Keratinocyte (primary cell): ENCODE results near the gene C6orf163.
"Not testable (repeated sequence)": the region's sequence is repeated elsewhere in the genome, so short reads cannot be mapped to it uniquely, and the experiment has no call there.

Source experiments
- EZH2 ChIP-seq: IDR thresholded peaks from one replicate; pipeline ENCODE4 v1.6.1; 2012; ENCODE audit warnings: inconsistent platforms, mild to moderate bottlenecking, low read length, moderate library complexity
- TF ChIP-seq, protein P1 (sequence below), 3 experiments: IDR thresholded peaks in 1 of 3; conservative IDR thresholded peaks in 1 of 3; optimal IDR thresholded peaks in 1 of 3; 2 replicates in 2 of 3; 3 replicates in 1 of 3; pipeline versions ENCODE3 to v1.5.1; 2011; ENCODE audit warnings: low read length in 3 of 3, mild to moderate bottlenecking in 3 of 3, moderate library complexity in 2 of 3, control low read depth in 1 of 3, inconsistent platforms in 1 of 3; ENCODE audit not compliant: insufficient read depth in 2 of 3; ENCODE audit errors: extremely low read depth in 1 of 3

DNA sequence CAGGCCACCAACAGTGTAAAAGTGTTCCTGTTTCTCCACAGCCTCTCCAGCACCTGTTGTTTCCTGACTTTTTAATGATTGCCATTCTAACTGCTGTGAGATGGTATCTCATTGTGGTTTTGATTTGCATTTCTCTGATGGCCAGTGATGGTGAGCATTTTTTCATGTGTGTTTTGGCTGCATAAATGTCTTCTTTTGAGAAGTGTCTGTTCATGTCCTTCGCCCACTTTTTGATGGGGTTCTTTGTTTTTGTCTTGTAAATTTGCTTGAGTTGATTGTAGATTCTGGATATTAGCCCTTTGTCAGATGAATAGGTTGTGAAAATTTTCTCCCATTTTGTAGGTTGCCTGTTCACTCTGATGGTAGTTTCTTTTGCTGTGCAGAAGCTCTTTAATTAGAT lies 20.7 kb upstream of the C6orf163 start:
- TF ChIP-seq, protein P1, sequence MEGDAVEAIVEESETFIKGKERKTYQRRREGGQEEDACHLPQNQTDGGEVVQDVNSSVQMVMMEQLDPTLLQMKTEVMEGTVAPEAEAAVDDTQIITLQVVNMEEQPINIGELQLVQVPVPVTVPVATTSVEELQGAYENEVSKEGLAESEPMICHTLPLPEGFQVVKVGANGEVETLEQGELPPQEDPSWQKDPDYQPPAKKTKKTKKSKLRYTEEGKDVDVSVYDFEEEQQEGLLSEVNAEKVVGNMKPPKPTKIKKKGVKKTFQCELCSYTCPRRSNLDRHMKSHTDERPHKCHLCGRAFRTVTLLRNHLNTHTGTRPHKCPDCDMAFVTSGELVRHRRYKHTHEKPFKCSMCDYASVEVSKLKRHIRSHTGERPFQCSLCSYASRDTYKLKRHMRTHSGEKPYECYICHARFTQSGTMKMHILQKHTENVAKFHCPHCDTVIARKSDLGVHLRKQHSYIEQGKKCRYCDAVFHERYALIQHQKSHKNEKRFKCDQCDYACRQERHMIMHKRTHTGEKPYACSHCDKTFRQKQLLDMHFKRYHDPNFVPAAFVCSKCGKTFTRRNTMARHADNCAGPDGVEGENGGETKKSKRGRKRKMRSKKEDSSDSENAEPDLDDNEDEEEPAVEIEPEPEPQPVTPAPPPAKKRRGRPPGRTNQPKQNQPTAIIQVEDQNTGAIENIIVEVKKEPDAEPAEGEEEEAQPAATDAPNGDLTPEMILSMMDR (optimal IDR thresholded peaks at IDR 0.05 in 1 of 3, IDR thresholded peaks at IDR 0.05 in 1 of 3, conservative IDR thresholded peaks at IDR 0.05 in 1 of 3; ENCODE audit: extremely low read depth in 1 of 3, insufficient read depth in 2 of 3, low read length in 3 of 3) = not testable (repeated sequence)
- TF ChIP-seq EZH2 = not testable (repeated sequence)
